SK-N-SH (cell line): ENCODE data around the gene BRMS1. TPM values are rescaled to one million over a fixed set of nuclear protein-coding genes. Genes with fewer than 3 reads are reported as not detected.

Experiments
- CTCF ChIA-PET: fragments of 300-600, 350-600 bp; formaldehyde crosslinking; extraction: SDS; loops from one replicate; lab custom pipeline; 2021; lab: Yijun Ruan, JAX
- POLR2A ChIA-PET: fragments of 350-600 bp; sonication (Branson Sonifier 250); formaldehyde crosslinking; extraction: SDS; loops from one replicate; lab custom pipeline; 2020; ENCODE audit warnings: antibody characterized with exemption, inconsistent platforms; lab: Yijun Ruan, JAX
- DNase-seq: peaks from one replicate; pipeline ENCODE4 v3.0.0; 2012
- H2AFZ ChIP-seq: fragments of 200-600 bp; sonication (generic); 2 replicates; pipeline ENCODE4 v1.8.1; 2016; ENCODE audit warnings: antibody characterized with exemption, mild to moderate bottlenecking, low read depth
- H3F3A ChIP-seq: fragments of 200-600 bp; sonication (generic); replicated peaks from 2 replicates; pipeline ENCODE3; 2016; ENCODE audit warnings: antibody characterized with exemption, mild to moderate bottlenecking; ENCODE audit not compliant: insufficient read depth
- H3K27ac ChIP-seq, 2 experiments: fragments of 200-500 bp in 1 of 2; fragments of 200-600 bp in 1 of 2; sonication (Bioruptor generic) in 1 of 2; sonication (generic), shearing (Covaris generic) in 1 of 2; 2 replicates each; pipeline versions ENCODE4 v1.5.1 to v1.6.1; 2014 to 2016; ENCODE audit warnings: low read depth in 2 of 2, inconsistent platforms in 1 of 2, low read length in 1 of 2, mild to moderate bottlenecking in 1 of 2, mixed read lengths in 1 of 2
- H3K27me3 ChIP-seq: fragments of 200-600 bp; sonication (generic), shearing (Covaris generic); 2 replicates; pipeline ENCODE4 v1.6.1; 2016; ENCODE audit warnings: mixed run types; ENCODE audit not compliant: insufficient read depth
- H3K36me3 ChIP-seq, 2 experiments: fragments of 200-500 bp in 1 of 2; fragments of 200-600 bp in 1 of 2; sonication (Bioruptor generic) in 1 of 2; sonication (generic) in 1 of 2; replicated peaks in 1 of 2; 2 replicates each; pipeline versions ENCODE3 to v1.5.1; 2014 to 2016; ENCODE audit warnings: low read length in 1 of 2, mild to moderate bottlenecking in 1 of 2; ENCODE audit not compliant: insufficient read depth in 2 of 2, control insufficient read depth in 1 of 2
- H3K4me1 ChIP-seq, 2 experiments: fragments of 200-500 bp in 1 of 2; fragments of 200-600 bp in 1 of 2; sonication (Bioruptor generic) in 1 of 2; sonication (generic), shearing (Covaris generic) in 1 of 2; 2 replicates each; pipeline versions ENCODE4 v1.5.1 to v1.6.1; 2014 to 2016; ENCODE audit warnings: low read depth in 1 of 2, low read length in 1 of 2, mixed run types in 1 of 2; ENCODE audit not compliant: insufficient read depth in 2 of 2, control insufficient read depth in 1 of 2
- H3K4me2 ChIP-seq: fragments of 200-600 bp; sonication (generic), shearing (Covaris generic); 2 replicates; pipeline ENCODE4 v1.6.1; 2017; ENCODE audit warnings: mixed run types
- H3K4me3 ChIP-seq, 2 experiments: fragments of 200-500 bp in 1 of 2; fragments of 200-600 bp in 1 of 2; sonication (Bioruptor generic) in 1 of 2; sonication (generic), shearing (Covaris generic) in 1 of 2; 2 replicates each; pipeline versions ENCODE4 v1.5.1 to v1.8.1; 2014 to 2016; ENCODE audit warnings: low read depth in 2 of 2, inconsistent platforms in 1 of 2, low read length in 1 of 2, mild to moderate bottlenecking in 1 of 2, mixed read lengths in 1 of 2, moderate library complexity in 1 of 2
- H3K79me2 ChIP-seq: fragments of 200-600 bp; sonication (generic); 2 replicates; pipeline ENCODE4 v1.8.1; 2017; ENCODE audit warnings: mild to moderate bottlenecking; ENCODE audit not compliant: insufficient read depth
- H3K9ac ChIP-seq: fragments of 200-600 bp; sonication (generic); 2 replicates; pipeline ENCODE4 v1.6.1; 2017; ENCODE audit warnings: mixed run types
- H3K9me2 ChIP-seq: fragments of 200-600 bp; sonication (generic); 2 replicates; pipeline ENCODE4 v1.6.1; 2017; ENCODE audit warnings: mixed run types
- H3K9me3 ChIP-seq: fragments of 200-600 bp; sonication (generic); 2 replicates; pipeline ENCODE4 v1.6.1; 2017; ENCODE audit warnings: mixed run types, mild to moderate bottlenecking, moderate library complexity
- H4K20me1 ChIP-seq: fragments of 200-600 bp; sonication (generic); 2 replicates; pipeline ENCODE4 v1.6.1; 2017; ENCODE audit warnings: mild to moderate bottlenecking, mixed run types; ENCODE audit not compliant: insufficient read depth
- EP300 ChIP-seq, 2 experiments: IDR thresholded peaks; 2 replicates each; pipeline versions ENCODE4 v1.4.0 to v1.6.1; 2012; ENCODE audit warnings: borderline replicate concordance in 1 of 2, low read depth in 1 of 2, low read length in 1 of 2
- FOSL2 ChIP-seq: IDR thresholded peaks from 2 replicates; pipeline ENCODE4 v1.4.0; 2012; ENCODE audit warnings: low read depth, mild to moderate bottlenecking, moderate library complexity, borderline replicate concordance
- FOXM1 ChIP-seq: IDR thresholded peaks from 2 replicates; pipeline ENCODE4 v1.4.0; 2012; ENCODE audit warnings: low read depth, mild to moderate bottlenecking
- GABPA ChIP-seq: IDR thresholded peaks from 2 replicates; pipeline ENCODE4 v1.4.0; 2012; ENCODE audit warnings: low read depth, mild to moderate bottlenecking
- MEF2A ChIP-seq: IDR thresholded peaks from 2 replicates; pipeline ENCODE4 v1.4.0; 2012; ENCODE audit warnings: low read depth, borderline replicate concordance
- MXI1 ChIP-seq: IDR thresholded peaks from 2 replicates; pipeline ENCODE4 v1.6.1; 2012; ENCODE audit warnings: mild to moderate bottlenecking, low read depth, low read length, improper control_type of control experiment
- NFIC ChIP-seq: IDR thresholded peaks from 2 replicates; pipeline ENCODE4 v1.4.0; 2012; ENCODE audit warnings: borderline replicate concordance
- RCOR1 ChIP-seq: fragments of 150-350 bp; IDR thresholded peaks from 2 replicates; pipeline ENCODE4 v1.6.1; 2017; ENCODE audit warnings: antibody characterized with exemption, low read length
- REST ChIP-seq: IDR thresholded peaks from 2 replicates; pipeline ENCODE4 v1.6.1; 2012; ENCODE audit warnings: mild to moderate bottlenecking, low read depth, low read length, moderate library complexity
- RXRA ChIP-seq: IDR thresholded peaks from 2 replicates; pipeline ENCODE4 v1.4.0; 2012; ENCODE audit warnings: low read depth, mild to moderate bottlenecking, borderline replicate concordance
- SMC3 ChIP-seq: IDR thresholded peaks from 2 replicates; pipeline ENCODE4 v1.6.1; 2012; ENCODE audit warnings: low read depth, low read length, improper control_type of control experiment
- WGBS: methylation state at CpG from one replicate; pipeline ENCODE4 v1.1.6; 2017; ENCODE audit warnings: low lambda C conversion rate; 5-methylcytosine and 5-hydroxymethylcytosine counted together
- polyA plus RNA-seq, 3 experiments: library from polyadenylated mRNA; depleted of rRNA; stranded (reverse); fragments of >200 nt; gene quantifications; 2 replicates each; pipeline ENCODE4 v1.2.3, GENCODE V29; 2012
- TF ChIP-seq, protein P1 (sequence below): IDR thresholded peaks from 2 replicates; pipeline ENCODE4 v1.4.0; 2012; ENCODE audit warnings: low read depth, borderline replicate concordance
- TF ChIP-seq, protein P2 (sequence below): IDR thresholded peaks from 2 replicates; pipeline ENCODE4 v1.4.0; 2012; ENCODE audit warnings: low read depth, borderline replicate concordance
- TF ChIP-seq, protein P3 (sequence below): fragments of 150-350 bp; IDR thresholded peaks from 2 replicates; pipeline ENCODE4 v1.6.1; 2017; ENCODE audit warnings: antibody characterized with exemption, low read length, low read depth, borderline replicate concordance

BRMS1 gene
- polyA plus RNA-seq, 1 of the 3 experiments (the other 2 are of a cell fraction), result 70.0 TPM

- Histone ChIP-seq H3K9me2 (no peaks in the 10 kb centered on the region), H3K36me3 (no peaks in the 10 kb centered on the region), H3K27ac (no peak overlapping the region), H2AFZ (no peak overlapping the region), H3K4me1 (peaks cover 6 to 16% of the 10 kb centered on the region in 2 experiments; a peak in 2 of 4 replicates), H3K27me3 (peaks cover 14% of the 10 kb centered on the region; the same call in 1 of the 2 replicates), H3K4me2 (no peak overlapping the region), H3K9me3 (no peaks in the 10 kb centered on the region), H3K79me2 (no peaks in the 10 kb centered on the region), H3F3A (peaks cover 8% of the 10 kb centered on the region), H3K9ac (no peak overlapping the region), H4K20me1 (no peaks in the 10 kb centered on the region), H3K4me3 (no peak overlapping the region)
- ChIA-PET CTCF (interaction anchor here (0.9 to 1.0 kb wide), 2 partner anchors 12 to 18 kb away, joined by 3 read pairs; no protein-coding TSS in a partner anchor), POLR2A (no interaction called here)
- WGBS, result 100% methylated on average over 4 of the region's 6 CpGs
- TF ChIP-seq GABPA (no peak), SMC3 (no peak), MEF2A (no peak), NFIC (no peak), MXI1 (no peak), RXRA (no peak), FOXM1 (no peak), REST (no peak), FOSL2 (no peak), EP300 (IDR thresholded peaks at IDR 0.05; ENCODE audit: borderline replicate concordance in 1 of 2, low read depth in 1 of 2, low read length in 1 of 2) (no peak), RCOR1 (no peak)
- TF ChIP-seq, protein P1, sequence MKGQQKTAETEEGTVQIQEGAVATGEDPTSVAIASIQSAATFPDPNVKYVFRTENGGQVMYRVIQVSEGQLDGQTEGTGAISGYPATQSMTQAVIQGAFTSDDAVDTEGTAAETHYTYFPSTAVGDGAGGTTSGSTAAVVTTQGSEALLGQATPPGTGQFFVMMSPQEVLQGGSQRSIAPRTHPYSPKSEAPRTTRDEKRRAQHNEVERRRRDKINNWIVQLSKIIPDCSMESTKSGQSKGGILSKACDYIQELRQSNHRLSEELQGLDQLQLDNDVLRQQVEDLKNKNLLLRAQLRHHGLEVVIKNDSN, result no peak
- TF ChIP-seq, protein P2, sequence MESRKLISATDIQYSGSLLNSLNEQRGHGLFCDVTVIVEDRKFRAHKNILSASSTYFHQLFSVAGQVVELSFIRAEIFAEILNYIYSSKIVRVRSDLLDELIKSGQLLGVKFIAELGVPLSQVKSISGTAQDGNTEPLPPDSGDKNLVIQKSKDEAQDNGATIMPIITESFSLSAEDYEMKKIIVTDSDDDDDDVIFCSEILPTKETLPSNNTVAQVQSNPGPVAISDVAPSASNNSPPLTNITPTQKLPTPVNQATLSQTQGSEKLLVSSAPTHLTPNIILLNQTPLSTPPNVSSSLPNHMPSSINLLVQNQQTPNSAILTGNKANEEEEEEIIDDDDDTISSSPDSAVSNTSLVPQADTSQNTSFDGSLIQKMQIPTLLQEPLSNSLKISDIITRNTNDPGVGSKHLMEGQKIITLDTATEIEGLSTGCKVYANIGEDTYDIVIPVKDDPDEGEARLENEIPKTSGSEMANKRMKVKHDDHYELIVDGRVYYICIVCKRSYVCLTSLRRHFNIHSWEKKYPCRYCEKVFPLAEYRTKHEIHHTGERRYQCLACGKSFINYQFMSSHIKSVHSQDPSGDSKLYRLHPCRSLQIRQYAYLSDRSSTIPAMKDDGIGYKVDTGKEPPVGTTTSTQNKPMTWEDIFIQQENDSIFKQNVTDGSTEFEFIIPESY, result no peak
- TF ChIP-seq, protein P3, sequence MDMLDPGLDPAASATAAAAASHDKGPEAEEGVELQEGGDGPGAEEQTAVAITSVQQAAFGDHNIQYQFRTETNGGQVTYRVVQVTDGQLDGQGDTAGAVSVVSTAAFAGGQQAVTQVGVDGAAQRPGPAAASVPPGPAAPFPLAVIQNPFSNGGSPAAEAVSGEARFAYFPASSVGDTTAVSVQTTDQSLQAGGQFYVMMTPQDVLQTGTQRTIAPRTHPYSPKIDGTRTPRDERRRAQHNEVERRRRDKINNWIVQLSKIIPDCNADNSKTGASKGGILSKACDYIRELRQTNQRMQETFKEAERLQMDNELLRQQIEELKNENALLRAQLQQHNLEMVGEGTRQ, result no peak
- no peak for DNase-seq
Measured at GRCh38 chr11:66368484-66368883, 23.6 kb upstream of the BRMS1 start.
